A673 (cell line): ENCODE measurements around the gene COA3.

Experiments
- EZH2 ChIP-seq: fragments of 200-600 bp; sonication (generic); IDR thresholded peaks from 2 replicates; pipeline ENCODE4 v1.6.1; 2017; ENCODE audit warnings: borderline replicate concordance, low read depth, mild to moderate bottlenecking, mixed read lengths, antibody characterized with exemption, low read length; ENCODE audit not compliant: poor library complexity, severe bottlenecking
- TF ChIP-seq, protein P1 (sequence below): fragments of 300-800, 200-600 bp; sonication (generic); conservative IDR thresholded peaks from 2 replicates; pipeline ENCODE4 v1.5.1; 2017; ENCODE audit warnings: low read depth, mild to moderate bottlenecking, antibody characterized with exemption, low read length, moderate library complexity, mixed read lengths

DNA sequence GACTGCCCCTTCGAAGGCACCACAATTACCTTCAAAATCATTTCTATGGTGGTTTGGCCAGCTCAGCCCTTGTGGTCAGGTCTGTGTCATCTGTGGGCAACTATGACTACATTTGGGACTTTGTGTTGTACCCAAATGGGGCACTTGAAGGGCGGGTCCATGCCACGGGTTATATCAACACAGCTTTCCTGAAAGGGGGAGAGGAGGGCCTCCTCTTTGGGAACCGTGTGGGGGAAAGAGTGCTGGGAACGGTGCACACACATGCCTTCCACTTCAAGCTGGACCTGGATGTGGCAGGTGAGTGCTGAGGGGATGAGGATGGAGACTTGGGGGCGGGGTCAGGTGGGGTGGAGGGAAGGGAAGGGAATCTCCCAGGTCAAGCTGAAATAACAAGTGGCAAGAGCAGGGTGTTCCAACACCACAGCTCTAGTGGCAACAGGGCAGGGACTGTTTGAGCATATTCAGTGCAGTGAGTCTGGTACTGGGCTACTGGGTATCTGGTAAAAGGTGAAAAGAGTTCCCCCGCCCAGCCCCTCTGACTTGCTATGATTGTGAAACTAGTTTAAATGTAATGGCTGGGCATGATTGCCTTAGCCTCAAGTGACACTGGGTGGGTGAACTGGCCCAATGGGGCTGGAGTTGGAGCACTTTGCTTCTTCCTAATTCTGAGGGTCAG is 47.6 kb upstream of the COA3 start:
- TF ChIP-seq, protein P1, sequence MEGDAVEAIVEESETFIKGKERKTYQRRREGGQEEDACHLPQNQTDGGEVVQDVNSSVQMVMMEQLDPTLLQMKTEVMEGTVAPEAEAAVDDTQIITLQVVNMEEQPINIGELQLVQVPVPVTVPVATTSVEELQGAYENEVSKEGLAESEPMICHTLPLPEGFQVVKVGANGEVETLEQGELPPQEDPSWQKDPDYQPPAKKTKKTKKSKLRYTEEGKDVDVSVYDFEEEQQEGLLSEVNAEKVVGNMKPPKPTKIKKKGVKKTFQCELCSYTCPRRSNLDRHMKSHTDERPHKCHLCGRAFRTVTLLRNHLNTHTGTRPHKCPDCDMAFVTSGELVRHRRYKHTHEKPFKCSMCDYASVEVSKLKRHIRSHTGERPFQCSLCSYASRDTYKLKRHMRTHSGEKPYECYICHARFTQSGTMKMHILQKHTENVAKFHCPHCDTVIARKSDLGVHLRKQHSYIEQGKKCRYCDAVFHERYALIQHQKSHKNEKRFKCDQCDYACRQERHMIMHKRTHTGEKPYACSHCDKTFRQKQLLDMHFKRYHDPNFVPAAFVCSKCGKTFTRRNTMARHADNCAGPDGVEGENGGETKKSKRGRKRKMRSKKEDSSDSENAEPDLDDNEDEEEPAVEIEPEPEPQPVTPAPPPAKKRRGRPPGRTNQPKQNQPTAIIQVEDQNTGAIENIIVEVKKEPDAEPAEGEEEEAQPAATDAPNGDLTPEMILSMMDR, result no peak
- no peak for TF ChIP-seq EZH2
